ENCODE measurements around the gene ANO4.
"Not testable (repeated sequence)": the region's sequence is repeated elsewhere in the genome, so short reads cannot be mapped to it uniquely, and the experiment has no call there.

The ANO4 gene

GRCh38 chr12:100989509-100989908 lies 194.9 kb downstream of the ANO4 start:
- DNase-seq (ENCODE audit: low read depth in 2 of 2), result not testable (repeated sequence)

GRCh38 chr12:100991102-100991501 lies 196.5 kb downstream of the ANO4 start:
- DNase-seq (ENCODE audit: low read depth in 2 of 2), result no peak

- DNase-seq (ENCODE audit: low read depth in 2 of 2), result no peak
Measured at GRCh38 chr12:100992194-100992593, 197.6 kb downstream of the ANO4 start.

GRCh38 chr12:100993916-100994450 lies 199.4 kb downstream of the ANO4 start:
- DNase-seq (ENCODE audit: low read depth in 2 of 2), result no peak

- DNase-seq (ENCODE audit: low read depth in 2 of 2), result no peak
Measured at GRCh38 chr12:100995201-100995600, 200.6 kb downstream of the ANO4 start.

GRCh38 chr12:100995771-100996170 lies 201.2 kb downstream of the ANO4 start:
- no peak for DNase-seq (ENCODE audit: low read depth in 2 of 2)

- no peak for DNase-seq (ENCODE audit: low read depth in 2 of 2)
Measured at GRCh38 chr12:101001669-101002068, 207.1 kb downstream of the ANO4 start.

GRCh38 chr12:101002696-101003419 lies 208.3 kb downstream of the ANO4 start:
- no peak for DNase-seq (ENCODE audit: low read depth in 2 of 2)

GRCh38 chr12:101004898-101005297 lies 210.3 kb downstream of the ANO4 start:
- DNase-seq (ENCODE audit: low read depth in 2 of 2), result no peak

GRCh38 chr12:101009274-101009673 lies 214.7 kb downstream of the ANO4 start:
- no peak for DNase-seq (ENCODE audit: low read depth in 2 of 2)

- DNase-seq (ENCODE audit: low read depth in 2 of 2), result no peak
Measured at GRCh38 chr12:101010896-101011295, 216.3 kb downstream of the ANO4 start.

GRCh38 chr12:101013993-101014392 lies 219.4 kb downstream of the ANO4 start:
- DNase-seq (ENCODE audit: low read depth in 2 of 2), result no peak

GRCh38 chr12:101015044-101015443 lies 220.5 kb downstream of the ANO4 start:
- DNase-seq (ENCODE audit: low read depth in 2 of 2), result no peak

GRCh38 chr12:101018540-101018939 lies 224.0 kb downstream of the ANO4 start:
- DNase-seq (ENCODE audit: low read depth in 2 of 2), result no peak

GRCh38 chr12:101019201-101019600 lies 224.6 kb downstream of the ANO4 start:
- no peak for DNase-seq (ENCODE audit: low read depth in 2 of 2)

- DNase-seq (ENCODE audit: low read depth in 2 of 2), result no peak
Measured at GRCh38 chr12:101019667-101020066, 225.1 kb downstream of the ANO4 start.

- DNase-seq (ENCODE audit: low read depth in 2 of 2), result no peak
Measured at GRCh38 chr12:101021442-101021841, 226.9 kb downstream of the ANO4 start.

GRCh38 chr12:101021911-101022388 lies 227.4 kb downstream of the ANO4 start:
- no peak for DNase-seq (ENCODE audit: low read depth in 2 of 2)

GRCh38 chr12:101027200-101027599 lies 232.6 kb downstream of the ANO4 start:
- no peak for DNase-seq (ENCODE audit: low read depth in 2 of 2)

- no peak for DNase-seq (ENCODE audit: low read depth in 2 of 2)
Measured at GRCh38 chr12:101027816-101028215, 233.2 kb downstream of the ANO4 start.

- no peak for DNase-seq (ENCODE audit: low read depth in 2 of 2)
Measured at GRCh38 chr12:101038289-101038871, 243.8 kb downstream of the ANO4 start.

GRCh38 chr12:101039848-101040531 lies 245.4 kb downstream of the ANO4 start:
- DNase-seq (ENCODE audit: low read depth in 2 of 2), result no peak

- DNase-seq (ENCODE audit: low read depth in 2 of 2), result no peak
Measured at GRCh38 chr12:101040936-101041335, 246.4 kb downstream of the ANO4 start.
